NCI-H1694 treated with DMSO at 0.1 percent for 48 hours (cell line): ENCODE data around the gene CTTNBP2NL.

Source experiments
- DNase-seq: peaks from one replicate; lab custom pipeline; 2025; lab: John Stamatoyannopoulos, UW

The CTTNBP2NL gene, protein sequence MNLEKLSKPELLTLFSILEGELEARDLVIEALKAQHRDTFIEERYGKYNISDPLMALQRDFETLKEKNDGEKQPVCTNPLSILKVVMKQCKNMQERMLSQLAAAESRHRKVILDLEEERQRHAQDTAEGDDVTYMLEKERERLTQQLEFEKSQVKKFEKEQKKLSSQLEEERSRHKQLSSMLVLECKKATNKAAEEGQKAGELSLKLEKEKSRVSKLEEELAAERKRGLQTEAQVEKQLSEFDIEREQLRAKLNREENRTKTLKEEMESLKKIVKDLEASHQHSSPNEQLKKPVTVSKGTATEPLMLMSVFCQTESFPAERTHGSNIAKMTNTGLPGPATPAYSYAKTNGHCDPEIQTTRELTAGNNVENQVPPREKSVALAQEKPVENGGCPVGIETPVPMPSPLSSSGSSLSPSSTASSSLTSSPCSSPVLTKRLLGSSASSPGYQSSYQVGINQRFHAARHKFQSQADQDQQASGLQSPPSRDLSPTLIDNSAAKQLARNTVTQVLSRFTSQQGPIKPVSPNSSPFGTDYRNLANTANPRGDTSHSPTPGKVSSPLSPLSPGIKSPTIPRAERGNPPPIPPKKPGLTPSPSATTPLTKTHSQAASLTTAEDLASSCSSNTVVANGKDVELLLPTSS

DNA sequence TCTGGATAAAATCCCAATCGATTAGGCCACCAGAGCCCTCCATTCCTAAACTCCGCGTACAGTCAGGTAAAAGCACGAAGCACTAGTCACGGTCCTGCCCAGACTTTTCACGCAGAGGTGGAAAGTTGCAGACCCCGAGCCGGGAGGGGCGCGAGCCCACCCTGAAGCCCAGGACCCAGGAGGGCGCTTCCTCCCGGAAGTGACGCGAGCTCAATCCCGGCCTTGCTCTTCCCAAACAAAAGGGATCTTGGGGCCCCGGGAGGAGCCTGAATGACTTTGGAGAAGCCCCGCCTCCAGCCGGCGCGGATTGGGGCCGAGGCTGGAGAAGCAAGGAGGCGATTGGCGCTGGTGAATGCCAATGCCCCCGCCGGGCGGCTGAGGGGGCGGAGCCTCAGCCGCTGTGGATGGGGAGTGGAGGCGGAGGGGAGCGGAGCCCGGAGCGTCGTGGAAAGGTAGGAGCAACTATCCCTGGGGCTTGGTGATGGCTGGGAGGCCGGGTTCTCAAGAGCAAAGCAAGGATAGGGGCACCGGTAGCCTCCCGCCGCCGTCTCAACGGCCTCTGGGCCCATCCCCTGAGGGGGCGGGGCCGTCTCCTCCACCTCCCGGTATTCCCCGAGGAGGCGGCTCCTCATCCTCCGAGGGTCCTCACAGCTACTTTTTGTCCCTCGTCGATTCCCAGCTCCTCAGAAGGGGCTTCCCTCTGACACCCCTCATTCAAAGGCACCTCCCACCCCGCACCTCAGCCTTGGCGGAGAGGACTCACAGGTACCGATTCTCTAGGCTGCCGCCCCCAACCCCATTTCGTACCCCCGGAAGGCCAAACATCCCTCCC, at the start of gene CTTNBP2NL:
Gene CTTNBP2NL, plus strand, starts transcription at position 394 of the 832 bp plus-strand sequence. CDS start 19,952 bp downstream, outside the sequence.
- peak; percentile 96 for DNase-seq

DNA sequence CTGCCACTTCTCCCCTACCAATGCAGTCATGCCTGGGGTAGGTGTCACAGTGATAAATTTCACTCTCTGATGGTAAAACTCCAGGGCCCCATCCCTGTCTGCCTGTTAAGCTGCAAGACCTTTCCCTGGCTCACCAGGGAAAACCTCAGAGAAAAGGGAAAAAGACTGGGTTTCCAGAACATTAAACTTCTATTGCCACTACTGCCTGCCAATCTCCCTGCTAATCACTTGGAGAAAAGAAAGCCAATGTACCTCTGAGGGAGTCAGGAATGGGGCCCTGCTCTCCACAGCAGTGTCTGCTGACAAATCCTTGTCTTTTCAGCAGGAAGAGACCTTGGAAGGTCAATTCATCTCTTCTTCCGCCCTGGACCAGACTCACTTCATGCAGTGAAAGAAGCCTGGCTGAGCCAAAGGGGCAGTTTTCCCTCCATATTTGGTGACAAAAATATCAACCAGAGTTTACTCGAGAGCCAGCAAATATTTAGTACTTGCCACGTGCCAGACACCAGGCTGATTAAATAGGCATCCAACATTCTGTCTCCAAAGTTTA, 49.1 kb upstream of the CTTNBP2NL start:
- DNase-seq, result no peak

DNA sequence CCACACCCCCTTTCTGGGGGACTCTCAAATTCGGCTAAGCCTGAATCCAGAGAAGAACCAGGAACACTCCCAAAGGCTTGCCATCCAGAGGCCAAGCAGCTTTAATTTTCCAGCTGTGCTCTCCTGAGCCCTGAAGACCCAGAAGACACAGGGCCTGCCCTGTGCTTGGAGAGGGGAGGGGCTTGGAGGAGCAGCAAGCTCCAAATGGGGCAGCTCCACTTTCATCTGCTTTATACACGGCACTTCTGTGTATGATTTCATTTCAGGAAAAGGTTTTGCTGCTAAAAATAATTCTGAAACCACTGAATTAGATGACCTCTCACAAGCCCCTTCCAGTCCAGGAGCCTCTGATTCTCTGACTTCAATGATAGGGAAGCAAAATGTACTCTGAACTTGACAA, 39.2 kb upstream of the CTTNBP2NL start:
- DNase-seq, result no peak

DNA sequence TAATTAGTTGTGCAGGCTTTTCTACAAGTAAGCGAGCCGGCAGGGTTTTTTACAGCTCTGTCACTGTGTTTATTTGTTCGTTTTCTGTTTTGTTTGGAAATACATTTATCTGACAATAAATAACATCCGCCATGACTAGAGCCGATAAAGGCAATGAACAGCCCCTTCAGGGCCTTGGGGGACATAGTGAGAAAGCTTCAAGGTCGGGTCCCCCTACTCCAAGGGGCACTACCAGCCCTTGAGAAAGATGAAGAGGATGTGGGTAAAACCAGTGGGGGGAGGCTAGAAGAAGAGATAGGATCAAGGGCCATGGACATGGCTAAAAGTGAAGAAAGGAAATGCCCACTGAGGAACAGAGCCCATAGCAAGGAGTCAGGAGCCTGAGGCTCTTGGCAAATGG, 38.5 kb upstream of the CTTNBP2NL start:
- no peak for DNase-seq

DNA sequence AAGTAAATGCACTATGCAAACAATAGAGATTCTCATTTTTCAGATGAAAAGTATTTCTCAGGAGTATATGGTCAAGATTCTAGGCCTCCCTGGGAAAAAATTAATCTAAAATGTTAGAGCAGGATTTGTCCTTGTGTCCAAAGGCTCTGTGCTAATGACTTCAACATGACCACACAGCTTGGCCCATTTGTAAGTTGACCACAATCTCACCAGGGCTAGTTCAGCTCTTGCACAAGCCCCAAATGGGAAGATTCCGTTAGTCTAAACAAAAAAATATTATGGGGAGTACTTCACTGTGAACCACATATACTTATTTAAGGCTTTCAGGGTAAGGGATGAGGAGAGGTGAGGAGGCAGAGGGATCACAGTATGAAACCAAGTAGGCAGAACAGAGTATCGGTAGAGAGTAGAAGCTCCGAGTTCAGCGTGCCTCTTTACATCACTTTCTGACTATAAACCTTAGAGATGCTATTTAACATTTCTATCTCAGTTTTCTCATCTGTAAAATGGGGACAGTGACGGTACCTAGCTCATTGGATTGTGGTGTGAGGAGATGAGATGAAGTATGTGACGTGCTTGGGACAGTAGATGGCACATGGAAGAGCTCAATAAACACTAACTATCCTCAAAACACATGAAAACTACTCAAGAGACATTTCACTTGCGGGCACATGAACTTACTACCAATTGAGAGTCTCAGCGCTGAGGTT, 37.8 kb upstream of the CTTNBP2NL start:
- DNase-seq, result no peak

DNA sequence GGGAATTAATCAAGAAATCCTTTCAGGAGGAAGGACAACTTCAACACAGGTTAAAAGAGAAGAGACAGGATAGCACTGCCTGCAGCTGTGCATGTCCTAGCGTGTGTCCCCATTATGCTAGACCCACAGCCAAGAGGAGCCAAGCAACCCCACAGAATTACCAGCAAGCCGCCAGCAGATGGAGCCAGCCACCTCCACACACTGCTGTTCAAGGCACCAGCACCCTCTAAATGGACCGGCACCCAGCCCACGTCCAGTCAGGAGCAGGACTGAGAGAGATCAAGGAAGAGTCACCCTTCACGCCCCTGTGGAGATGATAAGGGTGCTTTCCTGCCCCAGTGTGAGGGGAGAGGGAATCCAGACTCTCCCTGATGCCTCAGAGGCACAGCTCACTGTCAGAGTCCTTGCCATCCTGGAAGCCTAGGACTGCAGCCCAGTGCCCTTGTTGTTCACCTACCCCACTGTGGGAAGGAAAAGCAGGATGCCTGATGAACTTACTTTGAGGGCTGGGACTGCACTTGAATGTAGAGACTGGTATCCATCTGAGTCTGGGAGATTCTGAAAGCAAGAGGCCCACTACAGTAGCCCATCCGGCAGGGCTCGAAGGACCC, 37.1 kb upstream of the CTTNBP2NL start:
- peak; percentile 48 for DNase-seq

DNA sequence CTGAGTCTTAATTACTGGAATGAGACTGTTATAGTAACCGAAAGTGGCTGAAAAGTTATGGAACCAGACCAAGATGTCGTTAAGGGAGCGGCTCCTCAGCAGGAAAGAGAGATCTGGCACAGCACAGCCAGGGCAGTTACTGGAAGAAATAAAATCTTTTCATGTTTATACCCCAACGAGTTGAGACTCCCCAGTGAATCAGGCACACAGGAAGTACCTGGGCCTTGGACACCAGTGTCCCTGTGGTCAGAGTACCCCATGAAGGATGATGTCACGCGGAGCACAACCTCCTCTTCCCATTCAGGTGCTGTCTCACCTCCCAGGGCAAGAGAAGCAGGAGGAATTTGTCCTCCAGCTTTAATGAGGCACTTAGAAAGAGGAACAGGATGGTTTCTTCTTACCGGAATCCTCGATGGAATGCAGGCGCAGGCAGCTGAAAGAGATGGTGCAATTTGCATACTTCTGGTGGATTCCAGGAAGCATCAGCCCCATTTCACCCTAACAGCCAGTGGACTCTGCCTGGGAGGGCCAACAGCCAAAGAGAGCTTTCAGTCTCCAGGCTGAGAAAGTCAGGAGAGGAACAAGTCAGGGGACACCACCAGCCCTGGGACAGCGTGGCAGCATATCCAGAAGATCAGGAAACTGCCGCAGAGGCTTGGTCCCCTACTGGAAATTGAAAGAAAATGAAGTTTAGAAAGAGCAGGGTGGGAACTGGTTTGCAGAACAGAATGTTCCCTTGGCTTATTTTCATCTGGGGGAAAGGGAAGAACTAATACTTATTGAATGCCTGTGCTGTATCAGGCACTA, 35.9 kb upstream of the CTTNBP2NL start:
- no peak for DNase-seq

DNA sequence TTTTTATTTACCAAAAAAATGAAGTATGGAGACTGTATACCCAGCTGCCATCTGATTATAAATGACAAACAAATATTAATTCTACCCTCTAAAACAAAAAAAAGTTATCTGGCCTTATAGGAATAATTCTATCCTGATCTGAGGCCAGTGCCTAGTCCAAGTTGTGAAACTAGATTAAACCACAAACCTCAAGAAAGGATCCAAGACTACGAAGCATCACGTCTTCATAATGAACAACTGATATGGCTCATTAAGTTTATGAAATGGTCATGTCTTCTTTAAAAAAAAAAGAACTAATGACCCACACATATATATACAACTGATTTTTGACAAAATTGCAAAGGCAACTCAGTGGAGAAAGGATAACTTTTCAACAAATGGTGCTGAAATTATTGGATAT, 32.4 kb upstream of the CTTNBP2NL start:
- DNase-seq, result no peak

DNA sequence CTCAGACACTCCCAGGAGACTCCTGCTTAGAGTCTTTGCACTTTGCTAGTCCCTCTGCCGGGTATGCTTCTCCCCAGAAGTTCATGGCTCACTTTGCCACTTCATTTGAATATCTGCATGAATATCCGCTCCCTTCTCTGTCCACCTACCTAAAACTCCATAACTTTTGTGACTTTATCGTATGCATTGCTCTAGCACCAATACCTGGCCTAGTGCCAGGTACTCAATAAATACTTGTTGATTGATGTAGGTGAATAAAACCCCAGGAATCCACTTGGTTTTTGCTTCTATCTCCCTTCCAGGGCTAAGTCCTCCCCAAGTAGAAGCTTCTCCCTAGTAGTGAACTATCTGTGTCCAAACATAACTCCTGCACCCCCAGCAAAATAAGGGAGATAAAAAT, 27.8 kb upstream of the CTTNBP2NL start:
- no peak for DNase-seq

DNA sequence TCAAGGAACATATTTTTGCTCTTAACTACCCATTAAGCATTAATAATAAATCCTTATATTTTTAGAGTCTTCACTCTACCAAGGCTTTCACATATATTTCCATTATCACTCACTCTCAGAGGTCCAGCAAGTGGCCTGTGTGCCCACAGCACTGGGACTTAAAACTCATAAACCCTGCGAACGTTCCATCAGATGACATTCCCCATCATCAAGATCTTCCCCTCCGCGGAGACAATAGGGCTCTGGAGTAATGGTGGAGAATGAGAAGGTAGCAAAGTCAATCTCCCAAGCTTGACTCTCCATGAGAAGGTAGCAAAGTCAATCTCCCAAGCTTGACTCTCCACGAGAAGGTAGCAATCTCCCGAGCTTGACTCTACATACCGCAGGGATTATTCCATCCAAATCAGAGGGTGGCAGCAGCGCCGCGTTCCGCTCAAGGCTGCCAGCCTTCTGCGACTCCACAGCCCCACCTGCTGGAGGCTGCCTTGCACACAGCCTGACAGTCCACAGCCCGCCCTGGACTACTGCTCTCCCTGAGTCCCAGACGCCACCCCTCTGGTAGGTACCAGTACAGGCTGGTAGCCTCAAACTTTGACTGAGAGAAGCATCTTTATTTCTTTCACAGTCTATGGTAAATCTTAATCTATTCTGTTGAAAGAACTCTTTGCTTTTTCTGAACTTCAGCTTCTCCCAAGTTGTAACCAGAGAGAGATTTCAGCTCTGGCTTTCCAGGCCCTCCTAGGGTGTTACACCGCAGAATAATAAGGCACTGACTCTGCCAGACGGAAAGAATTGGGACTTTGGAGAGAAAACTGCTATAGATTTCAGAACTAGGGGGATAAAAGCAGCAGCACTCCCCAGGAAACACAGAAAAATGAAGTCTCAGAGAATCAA, 26.4 kb upstream of the CTTNBP2NL start:
- DNase-seq, result peak; percentile 74

DNA sequence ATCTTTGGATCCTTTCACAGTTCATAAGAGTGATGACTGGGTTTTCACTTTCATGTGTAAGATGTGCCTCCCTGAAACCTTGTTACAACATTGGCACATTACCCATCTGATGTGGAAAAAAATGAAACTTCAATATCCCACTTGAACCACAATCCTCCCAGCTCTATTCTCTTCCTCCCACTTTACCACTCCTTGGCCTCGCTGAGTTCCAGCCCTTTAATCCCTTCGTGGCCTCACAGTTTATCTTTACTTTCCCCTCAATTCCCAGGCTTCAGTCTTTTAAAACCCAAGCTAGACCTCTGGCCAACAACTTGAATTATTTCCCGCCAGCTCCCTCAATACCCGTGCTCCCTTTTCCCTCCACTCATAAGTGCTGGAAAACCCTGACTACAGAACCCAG, 25.0 kb upstream of the CTTNBP2NL start:
- DNase-seq, result no peak

DNA sequence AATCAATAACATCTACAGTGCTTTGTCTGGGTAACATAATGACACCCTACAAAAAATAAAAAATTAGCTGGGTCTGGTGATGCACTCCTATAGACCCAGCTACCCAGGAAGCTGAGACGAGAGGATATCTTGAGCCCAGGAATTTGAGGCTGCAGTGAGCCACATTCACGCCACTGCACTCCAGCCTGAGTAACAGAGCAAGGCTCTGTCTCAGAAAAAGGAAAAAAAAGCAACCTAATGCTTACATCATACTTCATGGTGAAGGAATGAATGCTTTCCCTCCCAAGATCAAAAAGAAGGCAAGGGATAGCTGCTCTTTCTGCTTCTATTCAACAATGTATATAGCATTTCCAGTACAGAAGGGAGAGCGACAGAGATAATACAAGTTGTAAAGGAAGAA, 24.2 kb upstream of the CTTNBP2NL start:
- no peak for DNase-seq

DNA sequence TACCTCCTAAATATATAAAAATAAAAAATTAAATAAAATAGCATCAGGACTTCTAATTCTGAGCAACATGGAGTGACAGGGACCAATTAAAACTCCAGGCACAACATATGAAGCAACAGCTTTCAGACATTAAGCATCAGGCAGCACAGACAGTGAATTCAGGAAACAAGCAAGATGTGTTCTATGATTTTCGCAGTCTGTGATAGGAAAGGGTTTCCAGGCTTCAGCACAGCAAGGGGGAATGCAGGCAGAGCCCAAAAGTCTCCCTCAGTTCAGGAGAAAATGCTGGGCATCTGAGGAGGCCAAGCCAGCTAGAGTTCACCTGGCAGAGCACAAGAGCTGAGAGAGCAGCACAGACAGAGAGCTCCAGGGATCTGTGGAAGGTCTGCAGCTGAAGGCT, 22.2 kb upstream of the CTTNBP2NL start:
- DNase-seq, result no peak

DNA sequence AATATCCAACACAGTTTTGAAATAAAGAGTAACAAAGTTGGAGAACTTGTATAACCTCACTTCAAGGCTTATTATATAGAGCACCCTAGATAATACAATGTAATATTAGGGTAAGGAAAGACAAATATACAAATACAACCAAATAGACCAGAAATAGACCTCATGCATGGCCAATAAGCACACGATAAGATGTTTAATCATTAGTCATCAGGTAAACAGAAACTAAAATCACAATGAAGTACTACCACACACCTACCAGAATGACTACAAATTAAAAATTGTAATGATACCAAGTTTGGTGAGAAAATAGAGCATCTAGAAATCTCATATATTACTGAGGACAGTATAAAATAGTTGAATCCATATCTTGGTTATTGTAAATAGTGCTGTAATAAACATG, 20.3 kb upstream of the CTTNBP2NL start:
- no peak for DNase-seq

DNA sequence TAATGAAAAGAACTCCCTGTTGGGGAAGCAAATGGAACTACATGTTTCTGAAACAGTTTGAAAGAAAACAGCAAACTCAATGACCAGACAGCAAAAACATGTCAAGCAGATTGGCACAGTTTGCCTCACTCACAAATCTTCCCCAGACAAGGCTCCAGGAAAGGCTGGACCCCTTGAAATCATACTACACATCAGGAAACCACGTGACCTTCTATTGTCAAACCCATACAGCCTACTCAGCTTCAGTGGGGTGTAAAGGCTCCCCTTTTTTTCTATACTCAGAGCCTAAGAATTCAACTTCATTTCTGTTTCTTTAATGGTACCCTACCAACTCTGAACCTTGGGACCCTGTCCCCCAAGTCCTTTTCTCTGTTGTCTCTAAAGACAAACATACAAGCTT, 15.7 kb upstream of the CTTNBP2NL start:
- no peak for DNase-seq

DNA sequence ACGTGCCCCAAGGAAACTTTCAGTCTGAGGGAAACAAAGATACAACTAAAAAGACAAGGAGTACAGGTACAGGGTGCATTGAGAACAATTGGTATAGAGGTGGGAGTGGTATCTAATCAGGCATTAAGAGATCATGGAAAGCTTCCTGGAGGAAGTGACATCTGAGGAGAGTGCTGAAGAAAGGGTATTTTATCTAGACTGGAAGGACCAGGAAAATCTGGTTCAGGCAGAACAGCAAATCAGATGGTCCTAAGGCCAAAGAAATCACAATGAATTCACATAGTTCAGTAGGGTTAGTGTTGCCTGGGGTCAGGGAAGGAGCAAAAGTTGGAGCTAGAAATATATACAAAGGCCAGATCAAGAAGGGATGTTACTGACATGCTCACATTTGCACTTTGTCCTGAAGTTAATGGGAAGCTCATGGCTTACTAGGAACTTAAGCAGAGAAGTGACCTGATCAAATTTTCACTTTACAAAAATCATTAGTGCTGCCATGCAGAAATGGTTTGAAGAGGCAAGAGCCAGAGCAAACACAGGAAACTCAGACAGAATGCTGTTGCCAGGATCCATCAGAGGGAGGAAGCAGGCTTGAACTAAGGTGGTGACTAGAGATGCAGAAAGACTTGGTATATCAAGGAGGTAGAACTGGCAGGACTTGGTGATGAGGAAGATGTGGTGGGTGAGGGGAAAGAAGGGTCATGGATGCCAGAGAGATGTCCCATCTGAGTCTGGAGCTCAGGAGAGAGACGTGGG, 14.5 kb upstream of the CTTNBP2NL start:
- no peak for DNase-seq

DNA sequence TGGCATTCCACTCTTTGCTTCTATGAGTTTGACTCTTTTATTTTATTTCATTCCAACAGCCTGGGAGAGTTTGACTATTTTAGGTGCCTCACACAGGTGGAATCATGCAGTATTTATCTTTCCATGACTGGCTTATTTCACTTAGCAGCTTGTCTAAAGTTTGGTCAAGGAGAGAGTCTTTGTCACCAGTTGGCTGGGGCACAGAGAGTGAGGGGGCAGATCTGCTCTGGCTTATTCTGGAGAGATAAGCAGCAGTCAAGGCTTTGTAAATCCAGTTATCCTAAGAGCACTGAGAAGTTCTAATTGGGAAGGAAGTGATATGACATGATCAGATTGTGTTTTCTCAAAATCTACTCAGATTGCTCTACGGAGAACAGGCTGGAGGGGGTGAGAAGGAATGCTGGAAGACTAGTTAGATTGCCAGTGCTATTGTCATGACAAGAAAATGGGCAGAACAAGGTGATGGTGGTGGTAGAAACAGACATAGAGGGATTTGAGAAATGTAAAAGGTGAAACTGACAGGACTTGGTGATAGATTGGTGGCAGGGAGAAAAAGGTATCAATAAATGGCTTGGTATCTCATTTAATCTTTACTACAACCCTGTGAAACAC, 12.1 kb upstream of the CTTNBP2NL start:
- DNase-seq, result no peak

DNA sequence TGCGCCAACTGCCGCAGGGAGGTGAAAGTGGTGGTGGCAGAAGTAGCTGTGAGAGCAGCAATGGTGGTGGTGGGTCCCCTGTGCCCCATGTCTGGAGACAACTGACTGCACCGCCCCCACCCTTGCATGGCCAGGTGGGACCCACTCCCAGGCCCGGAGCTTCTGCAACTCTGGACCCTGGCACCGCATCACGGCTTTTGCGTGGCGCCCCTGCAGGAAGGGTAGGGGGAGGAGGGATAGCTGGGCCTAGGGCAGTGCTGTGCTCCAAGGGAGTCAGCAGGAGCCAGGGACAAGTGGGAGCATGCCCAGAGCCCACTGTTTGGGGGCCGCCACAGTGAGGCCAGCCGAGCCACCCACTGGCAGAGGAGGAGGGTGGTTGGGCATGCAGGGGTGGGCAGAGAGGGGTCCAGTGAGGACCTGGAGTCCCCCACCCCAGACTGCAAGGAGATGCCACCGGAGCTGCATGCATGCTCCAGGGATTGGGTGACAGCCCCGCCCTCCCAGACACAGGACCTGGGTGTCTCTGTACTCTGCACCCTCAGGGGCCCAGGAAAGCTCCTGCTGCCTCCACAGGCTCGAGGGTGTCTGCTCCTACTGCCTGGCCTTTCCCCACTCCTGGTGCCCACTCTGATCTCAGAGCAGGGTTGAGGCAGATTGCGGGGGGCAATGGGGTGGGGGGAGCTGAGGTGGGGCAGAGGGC, 9.8 kb upstream of the CTTNBP2NL start:
- no peak for DNase-seq
